OCI-LY3 (cell line): ENCODE data around the gene SPI1.
A peak's percentile ranks its signal among the peaks of the same experiment; 100 is the strongest.

Source experiments
- H2AFZ ChIP-seq: fragments of 200-600, 300-600 bp; shearing (Covaris generic); 2 replicates; pipeline ENCODE4 v1.6.0; 2014; ENCODE audit warnings: antibody characterized with exemption, low read depth, low read length
- H3K27ac ChIP-seq: fragments of 200-600, 300-600 bp; sonication (generic); 2 replicates; pipeline ENCODE4 v1.5.1; 2014; ENCODE audit warnings: mild to moderate bottlenecking, low read length, moderate library complexity, mixed read lengths
- H3K27me3 ChIP-seq: fragments of 200-600, 300-600 bp; sonication (generic); 2 replicates; pipeline ENCODE4 v1.6.1; 2014; ENCODE audit warnings: low read depth, low read length, mixed read lengths
- H3K36me3 ChIP-seq: fragments of 200-600, 300-600 bp; sonication (generic); replicated peaks from 2 replicates; pipeline ENCODE3; 2014; ENCODE audit warnings: low read depth, low read length, mixed read lengths
- H3K4me1 ChIP-seq: fragments of 300-600, 200-600 bp; sonication (generic); 2 replicates; pipeline ENCODE4 v1.6.1; 2014; ENCODE audit warnings: low read length, mixed read lengths
- H3K4me2 ChIP-seq: fragments of 200-600, 300-600 bp; sonication (generic); 2 replicates; pipeline ENCODE4 v1.6.1; 2014; ENCODE audit warnings: low read length, mixed read lengths
- H3K4me3 ChIP-seq: fragments of 300-600, 200-600 bp; sonication (generic); 2 replicates; pipeline ENCODE4 v1.5.1; 2014; ENCODE audit warnings: antibody characterized with exemption, mild to moderate bottlenecking, low read length, moderate library complexity
- H3K79me2 ChIP-seq: fragments of 300-600, 200-600 bp; shearing (Covaris generic); 2 replicates; pipeline ENCODE4 v1.6.1; 2014; ENCODE audit warnings: mild to moderate bottlenecking, low read length, mixed read lengths
- H3K9ac ChIP-seq: fragments of 300-600, 200-600 bp; shearing (Covaris generic); 2 replicates; pipeline ENCODE4 v1.6.0; 2014; ENCODE audit warnings: mild to moderate bottlenecking, low read length, moderate library complexity
- H3K9me3 ChIP-seq: fragments of 200-600, 300-600 bp; shearing (Covaris generic); 2 replicates; pipeline ENCODE4 v1.6.1; 2014; ENCODE audit warnings: low read length, mixed read lengths; ENCODE audit not compliant: insufficient read depth
- H4K20me1 ChIP-seq: fragments of 200-600, 300-600 bp; sonication (generic); 2 replicates; pipeline ENCODE4 v1.6.1; 2016; ENCODE audit warnings: low read length, mixed read lengths; ENCODE audit not compliant: insufficient read depth
- CTCF ChIP-seq: fragments of 200-600, 300-600 bp; sonication (generic); IDR thresholded peaks from 2 replicates; pipeline ENCODE4 v1.5.1; 2014; ENCODE audit warnings: antibody characterized with exemption, low read length, low read depth
- EZH2phosphoT487 ChIP-seq: fragments of 200-600 bp; shearing (Covaris generic); IDR thresholded peaks from 2 replicates; pipeline ENCODE4 v1.6.1; 2018; ENCODE audit warnings: antibody characterized with exemption, mixed run types, low read depth

SPI1 gene

DNA sequence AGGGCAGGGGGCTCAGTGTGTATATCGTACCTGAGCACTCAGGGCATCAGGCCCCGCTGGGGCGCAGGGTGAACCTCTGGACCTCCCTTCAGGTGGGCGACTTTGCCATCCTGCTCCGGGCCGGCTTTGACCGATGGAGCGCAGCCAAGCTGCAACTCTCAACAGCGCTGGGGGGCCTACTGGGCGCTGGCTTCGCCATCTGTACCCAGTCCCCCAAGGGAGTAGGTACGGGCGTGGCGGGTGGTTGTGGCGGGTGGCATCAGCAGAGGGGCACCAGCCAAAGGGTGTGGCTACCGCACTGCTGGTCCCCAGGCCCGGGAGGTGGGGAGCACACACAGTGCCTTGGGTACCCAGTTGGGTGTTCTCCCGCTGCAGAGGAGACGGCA is 36.3 kb upstream of the SPI1 start:
- no peak overlapping the region for H3K4me3 ChIP-seq
- no peaks in the 10 kb centered on the region for H3K27me3 ChIP-seq
- H3K4me2 ChIP-seq: no peak overlapping the region
- H3K36me3 ChIP-seq: peaks cover 25% of the 10 kb centered on the region
- H3K9me3 ChIP-seq: no peaks in the 10 kb centered on the region
- H3K4me1 ChIP-seq: no peaks in the 10 kb centered on the region; the same call in 1 of the 2 replicates
- TF ChIP-seq EZH2phosphoT487: no peak
- no peak overlapping the region for H3K9ac ChIP-seq
- H3K79me2 ChIP-seq: no peaks in the 10 kb centered on the region
- no peak overlapping the region for H2AFZ ChIP-seq
- no peak overlapping the region for H3K27ac ChIP-seq
- H4K20me1 ChIP-seq: no peaks in the 10 kb centered on the region

GRCh38 chr11:47413908-47414684 is 35.7 kb upstream of the SPI1 start:
- H2AFZ ChIP-seq: no peak overlapping the region
- no peak overlapping the region for H3K4me2 ChIP-seq
- peaks cover 5% of the 10 kb centered on the region for H3K4me1 ChIP-seq
- H3K4me3 ChIP-seq: no peak overlapping the region
- no peak overlapping the region for H3K9ac ChIP-seq
- TF ChIP-seq CTCF: no peak
- H3K27ac ChIP-seq: no peak overlapping the region
- H3K36me3 ChIP-seq: peaks cover 22% of the 10 kb centered on the region
- no peaks in the 10 kb centered on the region for H3K79me2 ChIP-seq
- no peaks in the 10 kb centered on the region for H3K27me3 ChIP-seq
- H4K20me1 ChIP-seq: no peaks in the 10 kb centered on the region
- no peaks in the 10 kb centered on the region for H3K9me3 ChIP-seq

- H3K4me1 ChIP-seq: peaks cover 8% of the 10 kb centered on the region
Measured at GRCh38 chr11:47413351-47413750, 35.0 kb upstream of the SPI1 start.

GRCh38 chr11:47411884-47412746 is 33.8 kb upstream of the SPI1 start:
- H3K27ac ChIP-seq: no peak overlapping the region
- H3K4me3 ChIP-seq: no peak overlapping the region
- no peaks in the 10 kb centered on the region for H3K9me3 ChIP-seq
- H3K4me1 ChIP-seq: peaks cover 14% of the 10 kb centered on the region
- no peaks in the 10 kb centered on the region for H3K27me3 ChIP-seq
- no peaks in the 10 kb centered on the region for H4K20me1 ChIP-seq
- no peak overlapping the region for H2AFZ ChIP-seq
- TF ChIP-seq EZH2phosphoT487: no peak
- peak; percentile 82 for TF ChIP-seq CTCF
- H3K79me2 ChIP-seq: no peaks in the 10 kb centered on the region
- H3K9ac ChIP-seq: no peak overlapping the region
- H3K4me2 ChIP-seq: no peak overlapping the region
- peaks cover 5% of the 10 kb centered on the region for H3K36me3 ChIP-seq

More at GRCh38 chr11:47413351-47413750, 35.0 kb upstream of the SPI1 start:
- no peaks in the 10 kb centered on the region for H3K9me3 ChIP-seq
- no peaks in the 10 kb centered on the region for H3K79me2 ChIP-seq
- TF ChIP-seq EZH2phosphoT487 (no peak), CTCF (no peak)
- no peak overlapping the region for H3K4me3 ChIP-seq
- H2AFZ ChIP-seq: no peak overlapping the region
- peaks cover 15% of the 10 kb centered on the region for H3K36me3 ChIP-seq
- H3K27me3 ChIP-seq: no peaks in the 10 kb centered on the region
- no peak overlapping the region for H3K27ac ChIP-seq
- H4K20me1 ChIP-seq: no peaks in the 10 kb centered on the region
- no peak overlapping the region for H3K4me2 ChIP-seq
- H3K9ac ChIP-seq: no peak overlapping the region
